Upper lobe of right lung (tissue), 1 donor: ENCODE results near the gene ZNF346. TPM values are rescaled to one million over a fixed set of nuclear protein-coding genes. Genes with fewer than 3 reads are reported as not detected.

ENCODE experiments used
- ATAC-seq: fragments of 200-7000 bp; cut with Tn5 transposase; one replicate; pipeline ENCODE4 v1.9.1; 2020; ENCODE audit warnings: mild to moderate bottlenecking, moderate library complexity
- DNase-seq: peaks from one replicate; pipeline ENCODE4 v3.0.0-alpha.2; 2020
- H3K27ac ChIP-seq: fragments of 200-600 bp; one replicate; pipeline ENCODE4 v1.8.0; 2022
- H3K27me3 ChIP-seq: fragments of 200-600 bp; one replicate; pipeline ENCODE4 v1.8.0; 2022; ENCODE audit warnings: mild to moderate bottlenecking
- H3K36me3 ChIP-seq: fragments of 200-600 bp; one replicate; pipeline ENCODE4 v1.8.0; 2022
- H3K4me1 ChIP-seq: fragments of 200-600 bp; one replicate; pipeline ENCODE4 v1.8.0; 2022
- H3K4me3 ChIP-seq: fragments of 200-600 bp; one replicate; pipeline ENCODE4 v1.8.0; 2022; ENCODE audit warnings: mild to moderate bottlenecking
- H3K9me3 ChIP-seq: fragments of 200-600 bp; one replicate; pipeline ENCODE4 v1.8.0; 2022
- intact Hi-C: fragments of 100-400 bp; cut with DNase I; formaldehyde crosslinking; loops from one replicate; pipeline ENCODE4 v1.11.0; 2022
- total RNA-seq: library from RNA; stranded (reverse); fragmentation: NEBNext Ultra II Directional; extraction: Animal tissue kit (Norgen Biotek cat#: 25700); gene quantifications from one replicate; pipeline ENCODE4 v1.2.1, GENCODE V29; 2021
- TF ChIP-seq, protein P1 (sequence below): fragments of 200-600 bp; IDR thresholded peaks from one replicate; pipeline ENCODE4 v1.8.0; 2022; ENCODE audit warnings: antibody characterized with exemption
- donor health status: DM: no; HTN: yes; CAD: no; lungs with severe emphysema.

Gene ZNF346
- total RNA-seq, 1 donor from 2014 or later: 12.9 TPM

DNA sequence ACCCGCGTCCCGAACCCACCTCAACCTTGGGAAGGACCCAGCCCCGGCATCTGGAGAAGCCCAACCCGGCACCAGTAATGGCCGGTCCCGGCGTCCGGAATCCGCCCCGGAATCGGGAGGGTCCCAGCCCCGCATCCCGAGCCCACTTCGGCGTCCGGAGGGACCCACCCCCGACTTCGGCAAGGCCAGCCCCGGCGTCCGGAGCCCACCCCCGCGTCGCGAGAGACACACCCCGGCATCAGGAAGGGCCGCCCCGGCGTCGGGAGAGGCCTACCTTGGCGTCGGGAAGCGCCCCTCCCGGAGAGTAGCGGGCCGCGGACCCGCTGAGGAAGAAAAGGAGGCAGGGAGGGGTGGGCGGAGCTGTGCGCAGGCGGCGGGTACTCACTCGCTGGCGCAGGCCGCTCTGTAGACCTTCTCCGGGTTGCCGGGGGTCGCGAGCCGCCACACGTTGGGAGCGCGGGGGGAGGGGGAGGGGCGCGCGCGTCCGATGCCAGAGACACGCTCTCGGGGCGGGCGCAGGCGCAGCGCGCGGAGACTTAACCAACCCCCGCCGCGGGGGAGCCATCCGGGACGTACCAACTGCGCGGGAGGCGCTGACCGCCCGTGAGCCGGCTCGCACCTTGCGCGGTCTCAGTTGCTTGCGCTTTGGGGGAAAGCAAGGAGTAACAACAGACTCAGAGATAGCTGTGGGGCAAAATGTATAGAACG is 16.1 kb upstream of the ZNF346 start, which contains the start of gene UIMC1:
UIMC1 (minus strand) TSS at position 515 of the 708 bp plus-strand sequence. CDS start 24,164 bp downstream, outside the sequence.
- TF ChIP-seq, protein P1, sequence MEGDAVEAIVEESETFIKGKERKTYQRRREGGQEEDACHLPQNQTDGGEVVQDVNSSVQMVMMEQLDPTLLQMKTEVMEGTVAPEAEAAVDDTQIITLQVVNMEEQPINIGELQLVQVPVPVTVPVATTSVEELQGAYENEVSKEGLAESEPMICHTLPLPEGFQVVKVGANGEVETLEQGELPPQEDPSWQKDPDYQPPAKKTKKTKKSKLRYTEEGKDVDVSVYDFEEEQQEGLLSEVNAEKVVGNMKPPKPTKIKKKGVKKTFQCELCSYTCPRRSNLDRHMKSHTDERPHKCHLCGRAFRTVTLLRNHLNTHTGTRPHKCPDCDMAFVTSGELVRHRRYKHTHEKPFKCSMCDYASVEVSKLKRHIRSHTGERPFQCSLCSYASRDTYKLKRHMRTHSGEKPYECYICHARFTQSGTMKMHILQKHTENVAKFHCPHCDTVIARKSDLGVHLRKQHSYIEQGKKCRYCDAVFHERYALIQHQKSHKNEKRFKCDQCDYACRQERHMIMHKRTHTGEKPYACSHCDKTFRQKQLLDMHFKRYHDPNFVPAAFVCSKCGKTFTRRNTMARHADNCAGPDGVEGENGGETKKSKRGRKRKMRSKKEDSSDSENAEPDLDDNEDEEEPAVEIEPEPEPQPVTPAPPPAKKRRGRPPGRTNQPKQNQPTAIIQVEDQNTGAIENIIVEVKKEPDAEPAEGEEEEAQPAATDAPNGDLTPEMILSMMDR: no peak
- no peaks in the 10 kb centered on the region for H3K36me3 ChIP-seq
- intact Hi-C loops: no loop called here

GRCh38 chr5:177008716-177009115 is 13.8 kb upstream of the ZNF346 start:
- DNase-seq (no peak), ATAC-seq (no peak)
- Histone ChIP-seq H3K4me3 (no peak overlapping the region), H3K9me3 (no peaks in the 10 kb centered on the region), H3K27ac (no peak overlapping the region), H3K27me3 (no peaks in the 10 kb centered on the region), H3K4me1 (peaks cover 19% of the 10 kb centered on the region), H3K36me3 (no peaks in the 10 kb centered on the region)
- TF ChIP-seq, protein P1: no peak
- intact Hi-C loops: no loop called here

More for the DNA sequence above, 16.1 kb upstream of the ZNF346 start, which contains the start of gene UIMC1:
- DNase-seq (peak; percentile 96), ATAC-seq (peak; percentile 97)
- Histone ChIP-seq H3K4me1 (peaks cover 22% of the 10 kb centered on the region), H3K9me3 (no peaks in the 10 kb centered on the region), H3K27me3 (no peaks in the 10 kb centered on the region), H3K4me3 (peak within 1 kb of the TSS; percentile 81), H3K27ac (peak within 1 kb of the TSS; percentile 93)

- Histone ChIP-seq H3K27ac (no peak overlapping the region), H3K36me3 (no peaks in the 10 kb centered on the region), H3K4me3 (no peak overlapping the region), H3K9me3 (no peaks in the 10 kb centered on the region), H3K27me3 (no peaks in the 10 kb centered on the region), H3K4me1 (peaks cover 5% of the 10 kb centered on the region)
- ATAC-seq (no peak), DNase-seq (no peak)
- intact Hi-C loops: no loop called here
- TF ChIP-seq, protein P1: no peak
Measured at GRCh38 chr5:177010153-177010552, 12.3 kb upstream of the ZNF346 start.

GRCh38 chr5:177015156-177015555 is 7.3 kb upstream of the ZNF346 start:
- DNase-seq (no peak), ATAC-seq (no peak)
- H3K36me3 ChIP-seq: no peaks in the 10 kb centered on the region
- H3K4me1 ChIP-seq: no peaks in the 10 kb centered on the region
- no peak overlapping the region for H3K27ac ChIP-seq
- H3K9me3 ChIP-seq: no peaks in the 10 kb centered on the region
- H3K4me3 ChIP-seq: no peak overlapping the region
- H3K27me3 ChIP-seq: no peaks in the 10 kb centered on the region
- intact Hi-C loops: no loop called here
- TF ChIP-seq, protein P1: no peak

- Histone ChIP-seq H3K36me3 (no peaks in the 10 kb centered on the region), H3K27me3 (no peaks in the 10 kb centered on the region), H3K27ac (no peak overlapping the region), H3K9me3 (no peaks in the 10 kb centered on the region), H3K4me3 (no peak overlapping the region), H3K4me1 (peaks cover 6% of the 10 kb centered on the region)
- ATAC-seq: no peak
- intact Hi-C loops: no loop called here
- TF ChIP-seq, protein P1: no peak
- no peak for DNase-seq
Measured at GRCh38 chr5:177018341-177018740, 4.2 kb upstream of the ZNF346 start.
